GM12878 (cell line): ENCODE data around the gene RBMS3.

Source experiments
- BCL11A ChIP-seq: IDR thresholded peaks from 2 replicates; pipeline ENCODE4 v1.6.1; 2011; ENCODE audit warnings: low read depth, low read length
- EZH2 ChIP-seq: IDR thresholded peaks from 2 replicates; pipeline ENCODE4 v1.6.1; 2012; ENCODE audit warnings: low read depth, mild to moderate bottlenecking, control low read depth, inconsistent platforms, low read length, borderline replicate concordance; ENCODE audit not compliant: control insufficient read depth
- FOXK2 ChIP-seq: fragments of 450-650 bp; IDR thresholded peaks from 2 replicates; pipeline ENCODE4 v1.6.1; 2017; ENCODE audit warnings: mild to moderate bottlenecking, moderate library complexity
- GABPA ChIP-seq: IDR thresholded peaks from 2 replicates; pipeline ENCODE4 v1.6.1; 2014; ENCODE audit warnings: antibody characterized with exemption, low read depth, mild to moderate bottlenecking, inconsistent platforms
- MYC ChIP-seq: IDR thresholded peaks from 2 replicates; pipeline ENCODE4 v1.6.1; 2011; ENCODE audit warnings: mild to moderate bottlenecking, low read length, moderate library complexity, inconsistent platforms; ENCODE audit not compliant: insufficient read depth, insufficient replicate concordance, insufficient read length, severe bottlenecking
- POLR2A ChIP-seq: IDR thresholded peaks from 2 replicates; pipeline ENCODE4 v1.6.1; 2011; ENCODE audit warnings: low read depth, mild to moderate bottlenecking, low read length
- SUZ12 ChIP-seq: fragments of 200-600 bp; sonication (generic); IDR thresholded peaks from one replicate; pipeline ENCODE4 v1.6.1; 2018; ENCODE audit warnings: antibody characterized with exemption, mild to moderate bottlenecking; ENCODE audit not compliant: unreplicated experiment
- TF ChIP-seq, protein P1 (sequence below): fragments of 450-650 bp; IDR thresholded peaks from 2 replicates; pipeline ENCODE4 v1.6.1; 2017; ENCODE audit warnings: mild to moderate bottlenecking

DNA sequence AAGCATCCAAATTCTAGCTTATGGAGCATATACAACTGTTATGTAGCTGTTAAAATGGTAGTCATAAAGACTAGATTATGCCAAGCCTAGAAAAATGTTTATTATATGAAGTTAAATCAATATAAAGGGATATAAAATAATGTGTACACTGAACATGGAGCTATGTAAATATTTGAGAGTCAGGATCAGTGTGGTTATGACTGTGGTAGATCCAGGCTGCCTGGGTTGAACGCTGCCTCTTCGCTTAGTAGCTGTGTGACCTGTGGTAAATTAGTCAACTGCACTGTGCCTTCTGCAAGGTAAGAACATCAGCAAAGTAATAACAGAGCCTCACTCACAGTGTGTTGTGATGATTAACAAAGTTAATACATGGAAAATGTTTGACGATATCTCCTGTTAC, 212.2 kb downstream of the RBMS3 start:
- TF ChIP-seq FOXK2 (no peak), GABPA (no peak), EZH2 (no peak), POLR2A (no peak), MYC (no peak), BCL11A (no peak), SUZ12 (no peak)
- TF ChIP-seq, protein P1, sequence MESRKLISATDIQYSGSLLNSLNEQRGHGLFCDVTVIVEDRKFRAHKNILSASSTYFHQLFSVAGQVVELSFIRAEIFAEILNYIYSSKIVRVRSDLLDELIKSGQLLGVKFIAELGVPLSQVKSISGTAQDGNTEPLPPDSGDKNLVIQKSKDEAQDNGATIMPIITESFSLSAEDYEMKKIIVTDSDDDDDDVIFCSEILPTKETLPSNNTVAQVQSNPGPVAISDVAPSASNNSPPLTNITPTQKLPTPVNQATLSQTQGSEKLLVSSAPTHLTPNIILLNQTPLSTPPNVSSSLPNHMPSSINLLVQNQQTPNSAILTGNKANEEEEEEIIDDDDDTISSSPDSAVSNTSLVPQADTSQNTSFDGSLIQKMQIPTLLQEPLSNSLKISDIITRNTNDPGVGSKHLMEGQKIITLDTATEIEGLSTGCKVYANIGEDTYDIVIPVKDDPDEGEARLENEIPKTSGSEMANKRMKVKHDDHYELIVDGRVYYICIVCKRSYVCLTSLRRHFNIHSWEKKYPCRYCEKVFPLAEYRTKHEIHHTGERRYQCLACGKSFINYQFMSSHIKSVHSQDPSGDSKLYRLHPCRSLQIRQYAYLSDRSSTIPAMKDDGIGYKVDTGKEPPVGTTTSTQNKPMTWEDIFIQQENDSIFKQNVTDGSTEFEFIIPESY: no peak
